Neuron (in vitro differentiated cells): ENCODE measurements around the gene ASB17.
"Not testable (repeated sequence)": the region's sequence is repeated elsewhere in the genome, so short reads cannot be mapped to it uniquely, and the experiment has no call there.

Experiments used
- H2AFZ ChIP-seq: one replicate; pipeline ENCODE4 v1.6.1; 2013; ENCODE audit warnings: low read depth, mild to moderate bottlenecking, inconsistent platforms, low read length, moderate library complexity
- H3K27me3 ChIP-seq: one replicate; pipeline ENCODE4 v1.6.1; 2013; ENCODE audit warnings: low read length; ENCODE audit not compliant: insufficient read depth
- H3K36me3 ChIP-seq: one replicate; pipeline ENCODE4 v1.6.1; 2013; ENCODE audit warnings: low read length; ENCODE audit not compliant: insufficient read depth
- H3K4me1 ChIP-seq: one replicate; pipeline ENCODE4 v1.6.1; 2013; ENCODE audit warnings: low read length; ENCODE audit not compliant: insufficient read depth
- H3K4me3 ChIP-seq: 2 replicates; pipeline ENCODE4 v1.5.1; 2013; ENCODE audit warnings: mild to moderate bottlenecking, low read length, moderate library complexity
- H3K9me3 ChIP-seq: one replicate; pipeline ENCODE4 v1.6.1; 2013; ENCODE audit warnings: low read length

The ASB17 gene, protein sequence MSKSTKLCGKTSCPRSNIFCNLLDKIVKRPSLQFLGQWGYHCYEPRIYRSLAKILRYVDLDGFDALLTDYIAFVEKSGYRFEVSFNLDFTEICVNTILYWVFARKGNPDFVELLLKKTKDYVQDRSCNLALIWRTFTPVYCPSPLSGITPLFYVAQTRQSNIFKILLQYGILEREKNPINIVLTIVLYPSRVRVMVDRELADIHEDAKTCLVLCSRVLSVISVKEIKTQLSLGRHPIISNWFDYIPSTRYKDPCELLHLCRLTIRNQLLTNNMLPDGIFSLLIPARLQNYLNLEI

DNA sequence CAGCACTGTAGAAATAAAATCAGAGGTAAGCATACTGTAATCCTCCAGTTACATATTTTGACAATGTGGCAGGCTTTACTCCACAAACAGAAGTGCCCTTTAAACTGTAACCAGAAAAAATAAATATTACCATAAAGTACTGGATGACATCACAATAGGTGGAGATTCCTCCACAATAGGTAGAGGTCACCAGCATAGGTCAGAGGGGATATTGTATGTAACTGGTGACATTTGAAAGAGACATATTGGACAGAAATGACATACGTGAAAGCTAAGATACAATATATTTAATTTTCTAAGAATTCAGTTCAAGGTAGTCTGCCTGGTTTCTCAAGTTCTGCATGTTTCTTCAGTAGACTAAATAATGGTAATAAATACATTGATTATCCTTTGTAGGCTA is at the start of gene ASB17:
Gene ASB17, minus strand, starts transcription at position 101 of the 400 bp plus-strand sequence. CDS start 113 bp downstream, outside the sequence.
- no peaks in the 10 kb centered on the region for H3K36me3 ChIP-seq
- H3K27me3 ChIP-seq: no peaks in the 10 kb centered on the region
- H3K4me1 ChIP-seq: no peaks in the 10 kb centered on the region
- H3K4me3 ChIP-seq: no peak within 1 kb of the TSS
- H3K9me3 ChIP-seq: no peaks in the 10 kb centered on the region
- no peak within 1 kb of the TSS for H2AFZ ChIP-seq

DNA sequence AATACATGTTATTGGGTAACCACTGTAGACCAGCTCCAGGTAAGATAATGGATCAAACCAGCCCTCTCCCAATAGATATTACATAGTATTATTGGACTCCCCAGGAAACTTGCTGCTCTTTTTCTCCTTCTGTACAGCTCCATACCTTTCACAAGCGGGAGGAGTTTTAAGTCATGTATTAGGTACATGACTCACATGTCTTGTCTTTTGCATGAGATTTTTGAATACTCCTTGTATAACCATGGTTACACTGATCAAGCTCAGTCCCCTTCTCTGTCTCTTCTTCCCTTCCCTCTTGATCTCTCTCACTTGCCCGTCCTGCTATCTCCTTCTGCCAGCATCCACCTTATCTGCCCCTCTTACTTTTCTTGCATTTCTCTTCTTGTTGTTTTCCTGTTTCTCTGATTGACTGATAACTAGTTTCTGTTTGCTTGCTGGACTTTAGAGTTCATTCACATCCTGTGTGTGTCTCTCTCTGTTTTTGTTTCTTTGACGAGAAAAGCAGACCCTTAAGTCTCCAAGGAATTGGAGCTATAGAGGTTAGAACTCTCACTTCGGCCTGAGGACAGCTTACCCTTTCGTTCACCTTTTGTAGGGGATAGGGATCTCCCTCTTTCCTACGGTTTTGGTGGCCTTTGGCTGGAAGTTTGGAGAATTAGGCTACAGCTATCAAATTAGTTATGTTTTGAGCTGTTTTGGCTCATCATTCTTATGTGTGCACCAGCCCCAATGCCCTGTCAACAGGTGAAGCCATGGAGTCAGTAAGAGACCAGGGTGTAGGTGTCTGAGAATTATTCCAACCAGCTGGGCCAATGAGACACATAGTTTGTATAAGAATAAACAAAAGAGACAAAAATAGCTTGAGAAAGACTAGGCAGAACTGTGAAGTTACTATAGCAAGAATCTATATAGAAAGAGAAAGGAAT is 49.0 kb upstream of the ASB17 start:
- Histone ChIP-seq H3K27me3 (no peaks in the 10 kb centered on the region), H3K4me1 (no peaks in the 10 kb centered on the region), H3K9me3 (no peaks in the 10 kb centered on the region), H3K4me3 (no peak overlapping the region), H3K36me3 (no peaks in the 10 kb centered on the region), H2AFZ (no peak overlapping the region)

DNA sequence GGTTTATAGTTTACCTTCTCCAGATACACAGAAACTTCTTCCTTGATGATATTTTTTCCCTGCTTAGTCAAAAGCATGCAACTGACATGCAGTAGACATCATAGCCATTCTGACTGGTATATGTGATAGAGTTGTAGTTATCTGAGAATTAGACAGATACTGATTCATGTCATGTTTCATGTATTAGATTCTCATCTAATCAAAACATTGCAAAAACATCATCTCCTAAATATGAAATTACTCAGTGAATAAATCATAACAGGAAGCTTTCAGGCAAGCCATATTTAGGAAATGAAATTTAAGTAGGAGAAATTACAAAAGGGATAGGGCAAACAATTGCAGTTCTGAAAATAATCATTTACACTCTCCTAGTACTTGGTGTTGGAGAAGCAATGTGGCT is 38.4 kb upstream of the ASB17 start:
- no peaks in the 10 kb centered on the region for H3K4me1 ChIP-seq
- H2AFZ ChIP-seq: no peak overlapping the region
- no peaks in the 10 kb centered on the region for H3K27me3 ChIP-seq
- H3K9me3 ChIP-seq: no peaks in the 10 kb centered on the region
- H3K36me3 ChIP-seq: no peaks in the 10 kb centered on the region
- no peak overlapping the region for H3K4me3 ChIP-seq

DNA sequence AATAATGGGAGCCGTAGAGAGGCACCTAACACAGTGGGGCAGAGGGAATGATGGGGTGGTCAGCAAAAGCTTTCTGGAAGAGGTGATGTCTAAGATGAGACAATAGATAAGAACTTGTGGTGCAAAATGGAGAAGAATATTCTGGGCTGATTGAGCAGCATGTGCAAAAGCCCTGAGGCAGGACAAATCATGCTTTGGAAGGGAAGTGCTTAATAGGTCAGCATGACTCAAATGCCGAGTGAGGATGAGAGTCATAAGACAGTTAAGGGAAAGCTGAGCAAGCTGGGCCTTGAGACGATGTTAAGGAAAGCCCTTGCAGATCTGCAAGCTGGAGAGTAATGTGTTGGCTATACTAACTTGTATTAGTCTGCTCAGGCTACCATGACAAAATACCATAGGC is 37.3 kb upstream of the ASB17 start:
- Histone ChIP-seq H3K4me1 (no peaks in the 10 kb centered on the region), H3K4me3 (no peak overlapping the region), H3K9me3 (no peaks in the 10 kb centered on the region), H3K36me3 (no peaks in the 10 kb centered on the region), H3K27me3 (no peaks in the 10 kb centered on the region), H2AFZ (no peak overlapping the region)

DNA sequence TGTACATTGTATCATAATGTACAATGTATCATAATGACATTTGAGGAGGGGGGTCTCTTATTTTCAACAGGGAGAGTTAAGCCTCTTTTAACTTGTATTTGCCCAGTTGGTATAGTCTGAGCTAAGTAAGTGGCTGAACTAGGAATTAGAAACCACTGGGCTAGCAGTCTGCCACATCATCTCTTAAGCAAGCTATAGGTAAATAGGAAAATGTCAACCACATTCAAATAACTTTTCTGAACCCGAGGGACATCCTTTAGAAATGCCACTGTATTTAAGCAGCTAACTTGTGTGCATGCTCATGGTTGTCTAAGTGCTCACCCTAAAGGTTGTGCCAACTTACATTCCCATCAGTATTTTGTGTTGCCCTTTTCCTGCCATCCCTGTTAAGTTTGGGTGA is 35.5 kb upstream of the ASB17 start:
- no peak overlapping the region for H2AFZ ChIP-seq
- H3K9me3 ChIP-seq: no peaks in the 10 kb centered on the region
- no peaks in the 10 kb centered on the region for H3K36me3 ChIP-seq
- H3K4me3 ChIP-seq: no peak overlapping the region
- H3K4me1 ChIP-seq: no peaks in the 10 kb centered on the region
- H3K27me3 ChIP-seq: no peaks in the 10 kb centered on the region

DNA sequence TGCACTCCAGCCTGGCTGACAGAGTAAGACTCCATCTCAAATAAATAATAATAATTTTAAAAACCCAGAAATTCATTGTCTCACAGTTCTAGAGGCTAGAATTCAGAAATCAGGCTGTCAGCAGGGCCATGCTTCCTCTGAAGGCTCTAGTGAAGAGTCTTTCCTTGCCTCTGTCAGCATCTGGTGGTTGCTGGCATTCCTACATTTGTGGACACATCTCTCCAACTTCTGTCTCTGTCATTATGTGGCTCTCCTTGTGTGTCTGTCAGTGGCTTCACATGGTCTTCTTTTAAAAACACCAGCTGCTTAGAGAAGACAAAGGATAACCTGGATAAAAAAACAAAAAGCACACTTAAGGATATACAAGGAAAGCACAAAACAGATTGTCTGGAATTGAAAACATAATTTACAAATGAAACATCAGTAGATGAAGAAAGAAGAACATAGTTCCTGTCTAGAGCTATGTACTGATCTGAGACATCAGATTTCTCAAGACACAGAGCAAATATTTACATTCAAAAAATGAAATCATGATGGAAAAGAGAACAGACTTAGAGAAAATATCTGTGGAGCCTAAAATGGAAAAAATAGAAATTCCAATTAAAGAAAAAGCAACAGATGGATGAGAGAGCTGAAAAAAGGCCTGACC is 32.7 kb upstream of the ASB17 start:
- Histone ChIP-seq H3K27me3 (no peaks in the 10 kb centered on the region), H2AFZ (no peak overlapping the region), H3K4me3 (no peak overlapping the region), H3K4me1 (no peaks in the 10 kb centered on the region), H3K36me3 (no peaks in the 10 kb centered on the region), H3K9me3 (no peaks in the 10 kb centered on the region)

DNA sequence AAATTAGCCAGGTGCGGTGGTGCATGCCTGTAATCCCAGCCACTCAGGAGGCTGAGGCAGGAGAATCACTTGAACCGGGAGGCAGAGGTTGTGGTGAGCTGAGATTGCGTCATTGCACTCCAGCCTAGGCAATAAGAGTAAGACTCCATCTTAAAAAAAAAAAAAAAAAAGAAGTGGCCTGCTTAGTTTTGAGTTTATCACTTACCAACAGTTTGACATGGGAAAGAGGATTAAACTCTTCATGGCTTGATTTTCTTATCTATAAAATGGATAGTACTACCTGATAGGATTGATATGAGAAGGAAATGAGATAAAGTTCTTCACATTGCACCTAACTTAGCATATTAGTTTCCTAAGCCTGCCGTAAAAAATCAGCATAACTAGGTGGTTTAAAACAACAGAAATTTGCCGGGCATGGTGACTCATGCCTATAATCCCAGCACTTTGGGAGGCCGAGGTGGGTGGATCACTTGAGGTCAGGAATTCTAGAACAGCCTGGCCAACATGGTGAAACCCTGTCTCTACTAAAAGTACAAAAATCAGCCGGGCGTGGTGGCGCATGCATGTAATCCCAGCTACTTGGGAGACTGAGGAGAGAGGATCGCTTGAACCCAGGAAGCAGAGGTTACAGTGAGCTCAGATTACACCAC is 32.0 kb upstream of the ASB17 start:
- H3K4me3 ChIP-seq, H3K36me3 ChIP-seq, H2AFZ ChIP-seq, H3K4me1 ChIP-seq, H3K27me3 ChIP-seq, H3K9me3 ChIP-seq: not testable (repeated sequence)

DNA sequence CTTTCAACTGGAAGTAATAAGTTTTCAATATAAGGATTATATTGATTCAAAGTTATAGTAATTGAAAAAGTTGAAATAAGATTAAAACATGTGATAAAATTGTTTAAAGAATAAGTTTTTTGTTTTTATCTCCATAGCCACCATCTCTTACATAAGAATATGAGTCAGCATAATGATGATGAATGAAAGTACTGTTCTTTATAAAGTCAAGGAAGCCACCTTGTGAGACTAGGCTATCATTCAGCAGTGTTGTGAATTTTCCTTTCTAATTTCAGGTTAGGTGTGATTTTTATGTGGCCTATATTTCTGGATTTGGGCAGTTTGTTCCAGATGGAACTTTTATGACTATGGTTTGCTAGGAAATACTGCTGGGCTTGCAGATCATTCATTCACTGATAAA is 22.4 kb upstream of the ASB17 start:
- no peak overlapping the region for H2AFZ ChIP-seq
- no peaks in the 10 kb centered on the region for H3K4me1 ChIP-seq
- no peak overlapping the region for H3K4me3 ChIP-seq
- no peaks in the 10 kb centered on the region for H3K9me3 ChIP-seq
- H3K36me3 ChIP-seq: no peaks in the 10 kb centered on the region
- no peaks in the 10 kb centered on the region for H3K27me3 ChIP-seq

DNA sequence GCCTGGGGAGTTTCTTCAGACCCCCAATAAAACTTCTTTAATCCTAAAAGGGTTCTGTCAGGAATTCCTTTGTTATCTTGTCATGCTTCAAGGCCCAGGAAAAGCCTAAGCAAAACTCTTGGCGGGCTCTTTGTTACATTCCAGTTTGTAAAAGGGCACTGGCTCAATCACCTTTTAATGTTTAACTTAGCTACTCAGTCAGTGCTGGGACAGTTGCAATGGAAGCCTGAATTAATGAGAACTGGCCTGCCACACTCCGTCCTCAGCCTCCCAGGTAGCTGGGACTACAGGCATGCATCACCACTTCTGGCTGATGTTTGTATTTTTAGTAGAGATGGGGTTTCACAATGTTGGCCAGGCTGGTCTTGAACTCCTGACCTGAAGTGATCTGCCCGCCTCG is 21.3 kb upstream of the ASB17 start:
- Histone ChIP-seq H3K9me3 (no peaks in the 10 kb centered on the region), H3K4me1 (no peaks in the 10 kb centered on the region), H3K27me3 (no peaks in the 10 kb centered on the region), H3K36me3 (no peaks in the 10 kb centered on the region), H2AFZ (no peak overlapping the region), H3K4me3 (no peak overlapping the region)

DNA sequence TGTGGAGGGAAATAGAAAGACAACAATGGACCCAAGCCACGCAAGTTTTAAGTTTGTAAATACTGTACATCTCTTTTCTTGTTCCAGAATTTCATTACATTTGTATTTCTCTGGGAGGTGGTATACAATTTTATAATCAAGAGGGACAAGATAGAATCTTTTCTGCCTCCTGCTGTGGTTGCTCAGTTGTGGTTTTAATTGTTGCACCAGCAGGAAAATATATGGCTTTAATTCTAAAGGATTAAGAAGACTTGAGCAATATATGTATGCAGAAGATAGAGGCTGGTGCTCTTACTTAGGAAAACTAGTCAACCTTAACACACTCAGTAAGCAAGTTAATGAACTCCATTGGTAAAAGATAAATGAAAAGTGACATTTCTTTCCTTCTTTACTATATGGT is 19.8 kb upstream of the ASB17 start:
- H2AFZ ChIP-seq: no peak overlapping the region
- H3K4me3 ChIP-seq: no peak overlapping the region
- H3K9me3 ChIP-seq: no peaks in the 10 kb centered on the region
- H3K4me1 ChIP-seq: no peaks in the 10 kb centered on the region
- H3K27me3 ChIP-seq: no peaks in the 10 kb centered on the region
- no peaks in the 10 kb centered on the region for H3K36me3 ChIP-seq

DNA sequence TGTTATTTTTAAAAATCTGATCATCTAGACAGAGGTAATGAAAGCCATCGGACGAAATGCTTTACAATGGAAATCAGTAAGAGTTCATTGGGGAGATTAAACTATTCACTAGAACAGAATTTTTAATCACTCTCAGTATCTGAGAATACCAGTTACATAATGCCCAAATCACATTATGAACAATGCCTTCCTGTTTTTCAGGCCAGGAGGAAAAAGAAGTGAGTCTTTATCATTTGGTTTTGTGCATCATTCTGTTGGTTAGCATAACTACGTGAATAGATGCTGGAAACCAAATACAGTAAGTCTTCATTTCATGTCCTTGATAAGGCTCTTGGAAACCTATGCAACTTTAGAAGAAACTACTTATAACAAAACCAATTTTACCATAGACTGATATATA is 18.0 kb upstream of the ASB17 start:
- Histone ChIP-seq H3K9me3 (no peaks in the 10 kb centered on the region), H3K27me3 (no peaks in the 10 kb centered on the region), H3K4me3 (no peak overlapping the region), H2AFZ (no peak overlapping the region), H3K4me1 (no peaks in the 10 kb centered on the region), H3K36me3 (no peaks in the 10 kb centered on the region)

DNA sequence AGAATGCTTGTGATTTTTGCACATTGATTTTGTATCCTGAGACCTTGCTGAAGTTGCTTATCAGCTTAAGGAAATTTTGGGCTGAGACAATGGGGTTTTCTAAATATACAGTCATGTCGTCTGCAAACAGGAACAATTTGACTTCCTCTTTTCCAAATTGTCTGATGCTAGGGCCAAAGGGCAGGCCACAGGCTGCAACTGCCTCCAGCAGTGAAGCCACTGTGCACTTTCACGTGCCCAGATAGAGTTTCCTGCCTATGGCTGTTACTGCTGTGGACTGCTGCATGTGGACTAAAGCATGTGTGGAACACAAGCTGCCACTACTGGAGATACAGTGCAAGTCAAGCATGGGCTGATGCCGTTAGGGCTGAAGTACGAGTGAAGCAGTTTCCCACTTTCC is 10.8 kb upstream of the ASB17 start:
- H2AFZ ChIP-seq, H3K4me1 ChIP-seq, H3K36me3 ChIP-seq, H3K9me3 ChIP-seq, H3K4me3 ChIP-seq, H3K27me3 ChIP-seq: not testable (repeated sequence)

DNA sequence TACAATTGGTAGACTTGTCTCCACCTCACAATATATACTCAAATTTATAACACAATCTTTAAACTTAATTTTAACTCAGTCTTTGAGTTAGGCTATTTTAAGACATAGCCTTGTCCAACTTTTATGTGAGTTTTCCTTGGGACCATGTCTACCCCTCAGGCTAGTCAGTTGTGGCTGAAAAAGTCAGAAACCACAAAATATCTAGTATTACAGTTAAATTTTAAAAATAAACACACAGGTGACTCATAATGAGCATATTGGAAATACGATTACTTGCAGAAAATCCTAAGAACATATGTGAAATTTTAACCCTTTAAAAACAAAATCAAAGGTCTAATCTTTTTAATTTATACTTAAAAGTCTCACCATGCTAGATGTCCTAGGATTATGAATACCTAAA is 4.8 kb upstream of the ASB17 start:
- Histone ChIP-seq H2AFZ (no peak overlapping the region), H3K4me3 (no peak overlapping the region), H3K36me3 (no peaks in the 10 kb centered on the region), H3K4me1 (no peaks in the 10 kb centered on the region), H3K27me3 (no peaks in the 10 kb centered on the region), H3K9me3 (peaks cover 3% of the 10 kb centered on the region)
